Measurements from ENCODE around the gene AMFR. TPM values are rescaled to one million over a fixed set of nuclear protein-coding genes. Genes with fewer than 3 reads are reported as not detected.

The AMFR gene
- total and polyA plus RNA-seq, 2 of the 13 experiments (the other 11 are each of a cell fraction or from before 2014, with no cell fraction given): 52.9 to 108 TPM

- no peak overlapping the region for H3K4me3 ChIP-seq (replicated peaks in 1 of 3; ENCODE audit: insufficient read depth in 1 of 3, low read depth in 2 of 3, low read length in 3 of 3)
- ATAC-seq (no peak), FAIRE-seq (no peak), DNase-seq (ENCODE audit: low spot score) (no peak)
- no peak overlapping the region for H3K27ac ChIP-seq (ENCODE audit: extremely low read length, insufficient read depth, low read length)
- H3K36me3 ChIP-seq (replicated peaks in 1 of 2; ENCODE audit: control insufficient read depth in 1 of 2, insufficient read depth in 2 of 2, low read length in 2 of 2): no peaks in the 10 kb centered on the region
- CTCF ChIA-PET (ENCODE audit: low intra/inter-chr PET ratio, low total read pairs): no interaction called here
- no peak for TF ChIP-seq ZNF317 (CRISPR knock-in tag; IDR thresholded peaks at IDR 0.05)
- no peaks in the 10 kb centered on the region for H4K20me1 ChIP-seq (ENCODE audit: insufficient read depth, low read length)
- H3K4me2 ChIP-seq (ENCODE audit: low read depth, low read length): no peak overlapping the region
- peaks cover 5 to 33% of the 10 kb centered on the region in 2 experiments for H3K27me3 ChIP-seq (ENCODE audit: control insufficient read depth in 1 of 2, insufficient read depth in 2 of 2, low read length in 2 of 2)
- H3K9ac ChIP-seq (ENCODE audit: insufficient read depth, low read depth, low read length): no peak overlapping the region
- no TSS peak for BruUV-seq (replicated peaks)
- intact Hi-C loops (cut with micrococcal nuclease; ENCODE audit: unreplicated experiment) (no loop called here), in situ Hi-C loops (cut with HindIII; ENCODE audit: extremely low pct_ligation_motif_present, low pct_unique_long_range_greater_than_20kb) (loop anchor here (10.0 kb wide), 1 partner anchor 55 kb away; no protein-coding TSS in a partner anchor)
- H3K79me2 ChIP-seq (ENCODE audit: insufficient read depth, low read length): no peaks in the 10 kb centered on the region
- POLR2A ChIA-PET: no interaction called here
- H2AFZ ChIP-seq (ENCODE audit: low read length): no peak overlapping the region
- peaks cover 18% of the 10 kb centered on the region for H3K4me1 ChIP-seq (ENCODE audit: insufficient read depth, low read length)
- H3K9me3 ChIP-seq (ENCODE audit: low read length): no peaks in the 10 kb centered on the region
- WGBS (ENCODE audit: low lambda C conversion rate): 71% methylated on average over 13 of the region's 16 CpGs
Measured at GRCh38 chr16:56349711-56350161, 75.6 kb downstream of the AMFR start.

GRCh38 chr16:56349086-56349415, 76.3 kb downstream of the AMFR start:
- H3K9me3 ChIP-seq (ENCODE audit: low read length): no peaks in the 10 kb centered on the region
- in situ Hi-C loops (cut with HindIII; ENCODE audit: extremely low pct_ligation_motif_present, low pct_unique_long_range_greater_than_20kb): no loop called here
- H3K27me3 ChIP-seq (ENCODE audit: control insufficient read depth in 1 of 2, insufficient read depth in 2 of 2, low read length in 2 of 2): peaks cover 7 to 40% of the 10 kb centered on the region in 2 experiments
- 60% methylated on average over 2 of the region's 2 CpGs for WGBS (ENCODE audit: low lambda C conversion rate)
- H4K20me1 ChIP-seq (ENCODE audit: insufficient read depth, low read length): no peaks in the 10 kb centered on the region
- peak; percentile 51 for ATAC-seq
- peaks cover 22% of the 10 kb centered on the region for H3K4me1 ChIP-seq (ENCODE audit: insufficient read depth, low read length)
- POLR2A ChIA-PET: interaction anchor here (1.1 kb wide), 1 partner anchor 102 kb away, joined by 3 read pairs; the partner anchor contains the start of genes NUDT21 and OGFOD1
- intact Hi-C loops (cut with micrococcal nuclease; ENCODE audit: unreplicated experiment): no loop called here
- no peak overlapping the region for H3K4me3 ChIP-seq (replicated peaks in 1 of 3; ENCODE audit: insufficient read depth in 1 of 3, low read depth in 2 of 3, low read length in 3 of 3)
- no peaks in the 10 kb centered on the region for H3K79me2 ChIP-seq (ENCODE audit: insufficient read depth, low read length)
- TF ChIP-seq NFAT5 (CRISPR knock-in tag; IDR thresholded peaks at IDR 0.05) (no peak), ZBTB14 (CRISPR knock-in tag; IDR thresholded peaks at IDR 0.05) (no peak), CCDC6 (CRISPR knock-in tag; IDR thresholded peaks at IDR 0.05) (no peak), E2F5 (CRISPR knock-in tag; conservative IDR thresholded peaks at IDR 0.05) (no peak), ZNF644 (CRISPR knock-in tag; IDR thresholded peaks at IDR 0.05; ENCODE audit: low read depth) (no peak)
- no TSS peak for BruUV-seq (replicated peaks)
- no peak for DNase-seq (ENCODE audit: low spot score)
- H3K27ac ChIP-seq (ENCODE audit: extremely low read length, insufficient read depth, low read length): no peak overlapping the region
- H3K36me3 ChIP-seq (replicated peaks in 1 of 2; ENCODE audit: control insufficient read depth in 1 of 2, insufficient read depth in 2 of 2, low read length in 2 of 2): no peaks in the 10 kb centered on the region
- no peak overlapping the region for H3K9ac ChIP-seq (ENCODE audit: insufficient read depth, low read depth, low read length)
- H3K4me2 ChIP-seq (ENCODE audit: low read depth, low read length): no peak overlapping the region
- H2AFZ ChIP-seq (ENCODE audit: low read length): no peak overlapping the region
- FAIRE-seq: no peak
- CTCF ChIA-PET (ENCODE audit: low intra/inter-chr PET ratio, low total read pairs): no interaction called here
